Neural cell (in vitro differentiated cells): ENCODE measurements around the gene ESD.

ENCODE experiments used
- CTCF ChIP-seq: fragments of 450-650 bp; IDR thresholded peaks from 2 replicates; pipeline ENCODE4 v1.5.1; 2014; ENCODE audit warnings: antibody characterized with exemption, mild to moderate bottlenecking, moderate library complexity; ENCODE audit not compliant: poor library complexity, severe bottlenecking
- EP300 ChIP-seq: fragments of 450-650 bp; conservative IDR thresholded peaks from 2 replicates; pipeline ENCODE4 v1.6.1; 2014; ENCODE audit warnings: antibody characterized with exemption, mild to moderate bottlenecking, moderate library complexity; ENCODE audit not compliant: poor library complexity, severe bottlenecking
- EZH2 ChIP-seq: fragments of 200-600, 300-800 bp; shearing (Covaris generic), sonication (generic); IDR thresholded peaks from 2 replicates; pipeline ENCODE4 v1.6.1; 2014; ENCODE audit warnings: antibody characterized with exemption, low read length, borderline replicate concordance, mild to moderate bottlenecking; ENCODE audit not compliant: insufficient read depth, poor library complexity, severe bottlenecking
- POLR2AphosphoS5 ChIP-seq: IDR thresholded peaks from 2 replicates; pipeline ENCODE4 v1.6.1; 2012

GRCh38 chr13:46757640-46758039, 39.3 kb downstream of the ESD start:
- no peak for TF ChIP-seq EZH2
- TF ChIP-seq EP300: no peak
- TF ChIP-seq CTCF: no peak
- no peak for TF ChIP-seq POLR2AphosphoS5
